ENCODE data around the gene LDB3. TPM values are rescaled to one million over a fixed set of nuclear protein-coding genes. Genes with fewer than 3 reads are reported as not detected.

The LDB3 gene
- total and polyA plus RNA-seq, 2 of the 4 experiments (the other 2 are of a cell fraction): 0.36 to 2.6 TPM

DNA sequence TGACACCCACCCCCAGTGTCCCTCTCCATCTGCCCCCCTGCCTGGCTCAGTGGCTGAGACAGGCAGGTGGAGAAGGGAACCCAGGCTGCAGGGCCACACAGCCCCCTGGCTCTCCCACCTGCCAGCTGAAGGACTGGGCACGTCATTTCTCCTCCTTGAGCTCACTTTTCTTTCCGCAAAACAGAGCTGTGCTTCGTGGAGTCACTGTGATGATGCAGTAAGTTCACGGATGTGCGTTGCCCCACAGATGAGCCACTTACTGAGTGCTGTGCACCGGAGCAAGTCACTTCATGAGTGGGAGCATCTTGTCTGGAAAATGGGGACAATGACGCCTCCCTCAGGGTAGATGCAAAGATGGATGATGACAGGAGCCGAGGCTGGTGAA is 11.3 kb upstream of the LDB3 start:
- H2AK9ac ChIP-seq (replicated peaks; ENCODE audit: low read depth, low read length, poor library complexity): peak overlapping the region; percentile 31
- H3K27me3 ChIP-seq (ENCODE audit: control insufficient read depth, insufficient read depth, low read length): no peaks in the 10 kb centered on the region; the same call in 1 of the 2 replicates
- no peaks in the 10 kb centered on the region for H4K20me1 ChIP-seq (ENCODE audit: insufficient read depth, low read length)
- intact Hi-C loops (cut with micrococcal nuclease) (no loop called here), dilution Hi-C loops (cut with HindIII; ENCODE audit: low sequenced_read_pairs, unreplicated experiment) (no loop called here), in situ Hi-C loops (cut with MboI; ENCODE audit: low sequenced_read_pairs) (no loop called here)
- H2AFZ ChIP-seq (replicated peaks; ENCODE audit: low read length, poor library complexity): peak overlapping the region; percentile 84
- H3K4me2 ChIP-seq (ENCODE audit: low read depth, low read length): no peak overlapping the region
- H4K5ac ChIP-seq (ENCODE audit: low read depth, low read length): no peak overlapping the region
- CTCF ChIA-PET: no interaction called here
- H3K18ac ChIP-seq (ENCODE audit: low read depth, low read length): no peak overlapping the region
- H3K79me1 ChIP-seq (ENCODE audit: low read depth in 1 of 2, low read length in 2 of 2): no peaks in the 10 kb centered on the region
- H3K56ac ChIP-seq (ENCODE audit: extremely low read depth, insufficient read depth, low read length): no peak overlapping the region
- H2AK5ac ChIP-seq (ENCODE audit: low read depth, low read length): no peak overlapping the region
- H2BK15ac ChIP-seq (ENCODE audit: low read depth, low read length): no peak overlapping the region
- H4K8ac ChIP-seq (ENCODE audit: low read depth in 2 of 2, low read length in 2 of 2): no peak overlapping the region
- peak overlapping the region; percentile 75; the same call in 1 of the 2 replicates for H3K4ac ChIP-seq (ENCODE audit: low read depth, low read length)
- H3K27ac ChIP-seq (ENCODE audit: insufficient read depth, low read length): no peak overlapping the region
- no peak for TF ChIP-seq MAZ (IDR thresholded peaks at IDR 0.05; ENCODE audit: borderline replicate concordance, low read depth, low read length)
- TF ChIP-seq CEBPB (IDR thresholded peaks at IDR 0.05; ENCODE audit: low read depth, low read length): no peak
- TF ChIP-seq RFX5 (IDR thresholded peaks at IDR 0.05; ENCODE audit: low read depth, low read length): no peak
- TF ChIP-seq CHD1 (IDR thresholded peaks at IDR 0.05; ENCODE audit: low read depth, low read length): no peak
- H3K9me1 ChIP-seq (ENCODE audit: insufficient read depth, low read length): peaks cover 13% of the 10 kb centered on the region
- ATAC-seq (ENCODE audit: low read depth) (no peak), DNase-seq (no peak)
- 83% methylated on average over 2 of the region's 8 CpGs; no CpG with 5 or more reads in 1 of the 2 experiments for WGBS, 2 experiments (ENCODE audit: extremely low coverage in 2 of 2, insufficient read length in 1 of 2)
- no peaks in the 10 kb centered on the region for H3K36me3 ChIP-seq (ENCODE audit: control insufficient read depth, insufficient read depth, low read length)
- H3K4me1 ChIP-seq (ENCODE audit: control insufficient read depth, insufficient read depth, low read length): peaks cover 4% of the 10 kb centered on the region; the same call in 1 of the 2 replicates
- H2BK20ac ChIP-seq (ENCODE audit: low read depth, low read length): 0 out of 2 replicates have a peak overlapping the region, but pooled peaks have one; percentile 35
- POLR2A ChIA-PET (ENCODE audit: unreplicated experiment): no interaction called here
- no peak overlapping the region for H4K91ac ChIP-seq (ENCODE audit: insufficient read depth, low read depth, low read length)
- H3K9ac ChIP-seq (ENCODE audit: low read depth, low read length): no peak overlapping the region
- peak overlapping the region; percentile 51; the same call in 1 of the 2 replicates for H3K14ac ChIP-seq (replicated peaks; ENCODE audit: low read depth, low read length)
- no peak overlapping the region for H2BK5ac ChIP-seq (ENCODE audit: low read depth, low read length, poor library complexity, severe bottlenecking)
- peak overlapping the region; percentile 60; the same call in 1 of the 2 replicates for H2BK120ac ChIP-seq (ENCODE audit: low read depth, low read length)
- no peak overlapping the region for H3K4me3 ChIP-seq (ENCODE audit: insufficient read depth, low read depth, low read length)
- BruUV-seq (replicated peaks): no TSS peak
- no peaks in the 10 kb centered on the region for H3K9me3 ChIP-seq (ENCODE audit: control insufficient read depth, insufficient read depth, low read length)
- H3K23ac ChIP-seq (ENCODE audit: low read depth, low read length): no peak overlapping the region

All from IMR-90 (cell line).